ENCODE measurements around the gene CASP6. TPM values are rescaled to one million over a fixed set of nuclear protein-coding genes. Genes with fewer than 3 reads are reported as not detected.

The CASP6 gene
- total and polyA plus RNA-seq, 7 donors, result 18.2 to 101 (median 41.3) TPM

GRCh38 chr4:109675181-109675580 lies 28.1 kb downstream of the CASP6 start:
- DNase-seq, result no peak
- intact Hi-C loops (cut with DNase I), result no loop called here
- no peak for TF ChIP-seq EP300 (IDR thresholded peaks at IDR 0.05)
- no peak for TF ChIP-seq POLR2A (IDR thresholded peaks at IDR 0.05)
- TF ChIP-seq POLR2AphosphoS5 (IDR thresholded peaks at IDR 0.05), result no peak
- no peak for TF ChIP-seq CTCF (IDR thresholded peaks at IDR 0.05)
- 81 to 91% methylated on average over 3 of the region's 3 CpGs for WGBS, 2 donors
- Histone ChIP-seq H3K4me3 (no peak overlapping the region), H3K36me3 (no peaks in the 10 kb centered on the region), H3K9me3 (no peaks in the 10 kb centered on the region), H3K27ac (no peak overlapping the region), H3K4me1 (no peaks in the 10 kb centered on the region), H3K27me3 (no peaks in the 10 kb centered on the region)

- Histone ChIP-seq H3K4me3 (no peak overlapping the region), H3K9me3 (no peaks in the 10 kb centered on the region), H3K4me1 (no peaks in the 10 kb centered on the region), H3K36me3 (no peaks in the 10 kb centered on the region), H3K27ac (no peak overlapping the region), H3K27me3 (no peaks in the 10 kb centered on the region)
- no peak for DNase-seq
- TF ChIP-seq POLR2A (IDR thresholded peaks at IDR 0.05) (no peak), POLR2AphosphoS5 (IDR thresholded peaks at IDR 0.05) (no peak), CTCF (IDR thresholded peaks at IDR 0.05) (no peak), EP300 (IDR thresholded peaks at IDR 0.05) (no peak)
- intact Hi-C loops (cut with DNase I), result no loop called here
- WGBS, 2 donors, result 95 to 96% methylated on average over 1 of the region's 1 CpG
Measured at GRCh38 chr4:109673303-109673702, 29.9 kb downstream of the CASP6 start.

GRCh38 chr4:109672169-109672930 lies 30.9 kb downstream of the CASP6 start:
- Histone ChIP-seq H3K36me3 (no peaks in the 10 kb centered on the region), H3K4me3 (no peak overlapping the region), H3K4me1 (no peaks in the 10 kb centered on the region), H3K9me3 (no peaks in the 10 kb centered on the region), H3K27ac (no peak overlapping the region), H3K27me3 (no peaks in the 10 kb centered on the region)
- TF ChIP-seq CTCF (IDR thresholded peaks at IDR 0.05) (no peak), POLR2AphosphoS5 (IDR thresholded peaks at IDR 0.05) (no peak), EP300 (IDR thresholded peaks at IDR 0.05) (no peak), POLR2A (IDR thresholded peaks at IDR 0.05) (no peak)
- intact Hi-C loops (cut with DNase I), result no loop called here
- no peak for DNase-seq

GRCh38 chr4:109671350-109671749 lies 31.9 kb downstream of the CASP6 start:
- no peak for TF ChIP-seq EP300 (IDR thresholded peaks at IDR 0.05)
- TF ChIP-seq POLR2A (IDR thresholded peaks at IDR 0.05), result no peak
- TF ChIP-seq CTCF (IDR thresholded peaks at IDR 0.05), result no peak
- TF ChIP-seq POLR2AphosphoS5 (IDR thresholded peaks at IDR 0.05), result no peak
- intact Hi-C loops (cut with DNase I), result no loop called here
- no peaks in the 10 kb centered on the region for H3K9me3 ChIP-seq

More at GRCh38 chr4:109671350-109671749, 31.9 kb downstream of the CASP6 start:
- Histone ChIP-seq H3K4me1 (no peaks in the 10 kb centered on the region), H3K27ac (no peak overlapping the region), H3K36me3 (no peaks in the 10 kb centered on the region), H3K4me3 (no peak overlapping the region), H3K27me3 (no peaks in the 10 kb centered on the region)
- no peak for DNase-seq
